ENCODE results near the gene SMIM44.
A peak's percentile ranks its signal among the peaks of the same experiment; 100 is the strongest.

The SMIM44 gene

GRCh38 chr19:3478409-3479176 is 4.6 kb downstream of the SMIM44 start:
- no peak for DNase-seq (ENCODE audit: low read depth in 2 of 3, low spot score in 1 of 3)

- no peak for DNase-seq (ENCODE audit: low read depth in 2 of 3, low spot score in 1 of 3)
Observed at GRCh38 chr19:3477951-3478350, 5.3 kb downstream of the SMIM44 start.

- DNase-seq (ENCODE audit: low read depth in 2 of 3, low spot score in 1 of 3), result no peak
Observed at GRCh38 chr19:3477506-3477905, 5.7 kb downstream of the SMIM44 start.

GRCh38 chr19:3476830-3477229 is 6.4 kb downstream of the SMIM44 start:
- DNase-seq (ENCODE audit: low read depth in 2 of 3, low spot score in 1 of 3), result no peak

GRCh38 chr19:3475449-3475848 is 7.8 kb downstream of the SMIM44 start:
- no peak for DNase-seq (ENCODE audit: low read depth in 2 of 3, low spot score in 1 of 3)

GRCh38 chr19:3474614-3475013 is 8.6 kb downstream of the SMIM44 start:
- no peak for DNase-seq (ENCODE audit: low read depth in 2 of 3, low spot score in 1 of 3)

- no peak for DNase-seq (ENCODE audit: low read depth in 2 of 3, low spot score in 1 of 3)
Observed at GRCh38 chr19:3474010-3474409, 9.2 kb downstream of the SMIM44 start.

- DNase-seq (ENCODE audit: low read depth in 2 of 3, low spot score in 1 of 3), result peak in 2 of 3 donors; percentile 30 to 45
Observed at GRCh38 chr19:3471954-3472655, 11.1 kb downstream of the SMIM44 start.

GRCh38 chr19:3470500-3471128 is 12.6 kb downstream of the SMIM44 start:
- DNase-seq (ENCODE audit: low read depth in 2 of 3, low spot score in 1 of 3), result no peak

GRCh38 chr19:3469638-3470499 is 13.4 kb downstream of the SMIM44 start:
- DNase-seq (ENCODE audit: low read depth in 2 of 3, low spot score in 1 of 3), result no peak

- DNase-seq (ENCODE audit: low read depth in 2 of 3, low spot score in 1 of 3), result no peak
Observed at GRCh38 chr19:3468211-3468610, 15.0 kb downstream of the SMIM44 start.

GRCh38 chr19:3467437-3468198 is 15.6 kb downstream of the SMIM44 start:
- DNase-seq (ENCODE audit: low read depth in 2 of 3, low spot score in 1 of 3), result no peak

- no peak for DNase-seq (ENCODE audit: low read depth in 2 of 3, low spot score in 1 of 3)
Observed at GRCh38 chr19:3466635-3467034, 16.6 kb downstream of the SMIM44 start.

- no peak for DNase-seq (ENCODE audit: low read depth in 2 of 3, low spot score in 1 of 3)
Observed at GRCh38 chr19:3465552-3465951, 17.7 kb downstream of the SMIM44 start.

- DNase-seq (ENCODE audit: low read depth in 2 of 3, low spot score in 1 of 3), result no peak
Observed at GRCh38 chr19:3464587-3465235, 18.5 kb downstream of the SMIM44 start.

- DNase-seq (ENCODE audit: low read depth in 2 of 3, low spot score in 1 of 3), result no peak
Observed at GRCh38 chr19:3463714-3464586, 19.3 kb downstream of the SMIM44 start.

GRCh38 chr19:3462991-3463713 is 20.1 kb downstream of the SMIM44 start:
- no peak for DNase-seq (ENCODE audit: low read depth in 2 of 3, low spot score in 1 of 3)

- no peak for DNase-seq (ENCODE audit: low read depth in 2 of 3, low spot score in 1 of 3)
Observed at GRCh38 chr19:3459965-3460582, 23.2 kb downstream of the SMIM44 start.

All from stimulated activated CD4-positive, alpha-beta T cell treated with anti-CD3 and anti-CD28 coated beads, Interleukin-12 subunit alpha, Interleukin-12 subunit beta, amount 100 ng/mL, for 48 hours (primary cell).